GF-D8 (cell line): ENCODE results near the gene MRGPRG.
"Not testable (repeated sequence)": the region's sequence is repeated elsewhere in the genome, so short reads cannot be mapped to it uniquely, and the experiment has no call there.

Experiments
- DNase-seq: peaks from one replicate; lab custom pipeline; 2025; lab: John Stamatoyannopoulos, UW

MRGPRG gene

GRCh38 chr11:3176487-3176886 lies 42.1 kb downstream of the MRGPRG start:
- no peak for DNase-seq

GRCh38 chr11:3175194-3175593 lies 43.4 kb downstream of the MRGPRG start:
- DNase-seq = no peak

GRCh38 chr11:3174387-3174786 lies 44.2 kb downstream of the MRGPRG start:
- no peak for DNase-seq

DNA sequence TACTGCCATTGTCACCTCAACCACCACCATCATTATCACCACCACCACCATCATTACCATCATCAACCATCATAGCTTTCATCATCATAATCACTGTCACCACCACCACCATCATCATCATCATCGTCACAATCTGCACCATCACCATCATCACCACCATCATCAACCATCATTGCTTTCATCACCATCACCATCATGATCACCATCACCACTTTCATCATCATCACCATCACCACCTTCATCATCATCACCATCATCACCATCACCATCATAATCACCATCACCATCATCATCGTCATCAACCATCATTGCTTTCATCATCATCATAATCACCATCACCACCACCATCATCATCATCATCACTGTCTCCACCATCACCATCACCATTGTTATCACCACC lies 44.8 kb downstream of the MRGPRG start:
- no peak for DNase-seq

GRCh38 chr11:3171931-3172560 lies 46.6 kb downstream of the MRGPRG start:
- DNase-seq = no peak

- DNase-seq = no peak
These were observed 47.6 kb downstream of the MRGPRG start for GRCh38 chr11:3170756-3171650.

DNA sequence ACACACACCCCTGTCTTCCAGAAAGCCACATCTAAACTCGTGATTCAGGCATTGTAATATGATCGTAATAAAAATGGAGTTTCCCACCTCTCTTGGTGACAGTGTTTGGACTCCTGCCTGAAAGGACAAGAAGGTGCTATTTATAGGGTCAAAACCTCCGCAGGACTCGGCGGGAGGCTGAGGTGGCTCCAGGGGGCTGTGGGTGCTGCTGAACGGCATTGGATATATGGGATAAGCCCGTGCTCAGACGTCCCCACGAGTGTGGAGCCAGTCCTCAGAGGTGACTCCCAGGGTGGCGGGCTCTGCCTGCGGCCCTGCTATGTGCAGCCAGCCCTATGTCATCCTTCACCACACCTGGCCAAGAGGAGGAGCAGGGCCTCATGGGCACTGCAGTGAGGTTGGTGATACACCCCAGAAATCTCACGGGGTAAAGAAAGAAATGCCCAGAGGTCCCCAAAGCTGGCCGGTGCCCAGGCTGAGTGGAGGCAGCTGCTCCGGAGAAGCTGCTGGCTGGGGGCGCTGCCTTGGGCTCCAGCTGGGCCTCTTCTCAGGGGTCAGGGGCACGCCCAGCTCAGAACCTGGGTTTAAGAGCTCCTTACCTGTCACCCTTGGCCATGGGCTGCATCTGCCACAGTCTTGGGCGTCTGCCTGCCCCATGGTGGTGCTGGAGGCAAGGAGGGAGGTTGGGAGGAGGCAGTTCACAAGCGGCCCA lies 48.4 kb downstream of the MRGPRG start:
- DNase-seq = no peak

GRCh38 chr11:3169255-3170043 lies 49.2 kb downstream of the MRGPRG start:
- peak; percentile 32 for DNase-seq

GRCh38 chr11:3168742-3169254 lies 49.8 kb downstream of the MRGPRG start:
- not testable (repeated sequence) for DNase-seq
